Measurements from ENCODE around the gene PTPN11. TPM values are rescaled to one million over a fixed set of nuclear protein-coding genes. Genes with fewer than 3 reads are reported as not detected.

The PTPN11 gene
- total and polyA plus RNA-seq, 2 of the 8 experiments (the other 6 are each of a cell fraction or from before 2014, with no cell fraction given): 28.3 to 133 TPM

- TF ChIP-seq HDAC2 (IDR thresholded peaks at IDR 0.05; ENCODE audit: borderline replicate concordance in 1 of 2, low read depth in 2 of 2, low read length in 2 of 2): no peak
- TF ChIP-seq BACH1 (IDR thresholded peaks at IDR 0.05; ENCODE audit: low read length): 0 out of 2 replicates have a peak, but pooled peaks have one; percentile 15
- no peak for TF ChIP-seq ASH2L (IDR thresholded peaks at IDR 0.05; ENCODE audit: low read length)
- no peak for TF ChIP-seq POLR2AphosphoS5 (IDR thresholded peaks at IDR 0.05; ENCODE audit: low read depth, low read length)
- TF ChIP-seq CHD2 (IDR thresholded peaks at IDR 0.05; ENCODE audit: low read length): no peak
- no peak for TF ChIP-seq CEBPB (IDR thresholded peaks at IDR 0.05; ENCODE audit: low read depth, low read length)
- no peak for TF ChIP-seq HDAC6 (IDR thresholded peaks at IDR 0.05; ENCODE audit: low read depth, low read length)
- no peak for TF ChIP-seq JUND (IDR thresholded peaks at IDR 0.05; ENCODE audit: low read length)
- no peak for TF ChIP-seq FOSL1 (IDR thresholded peaks at IDR 0.05; ENCODE audit: insufficient read depth, low read depth, low read length)
- TF ChIP-seq SUZ12 (IDR thresholded peaks at IDR 0.05; ENCODE audit: low read length): no peak
- TF ChIP-seq CTCF (IDR thresholded peaks at IDR 0.05; ENCODE audit: control extremely low read depth in 1 of 3, insufficient read depth in 1 of 3, low read depth in 1 of 3, low read length in 3 of 3): peak in 2 of 3 experiments; percentile 0 to 24; a peak in 1 of 4 replicates
- no peak for TF ChIP-seq CBX5 (IDR thresholded peaks at IDR 0.05; ENCODE audit: low read depth, low read length)
- TF ChIP-seq BRCA1 (IDR thresholded peaks at IDR 0.05; ENCODE audit: low read depth, low read length): no peak
- TF ChIP-seq POU5F1 (IDR thresholded peaks at IDR 0.05; ENCODE audit: low read depth, low read length): no peak
- no peak for TF ChIP-seq BCL11A (IDR thresholded peaks at IDR 0.05; ENCODE audit: low read depth in 2 of 2, low read length in 2 of 2)
- no peak for TF ChIP-seq CREB1 (IDR thresholded peaks at IDR 0.05)
- peak; percentile 60; the same call in 1 of the 2 replicates for TF ChIP-seq RFX5 (IDR thresholded peaks at IDR 0.05; ENCODE audit: borderline replicate concordance, low read depth, low read length)
- no peak for TF ChIP-seq KDM1A (IDR thresholded peaks at IDR 0.05; ENCODE audit: borderline replicate concordance, low read length)
- TF ChIP-seq EP300 (IDR thresholded peaks at IDR 0.05; ENCODE audit: borderline replicate concordance in 1 of 2, low read depth in 2 of 2, low read length in 2 of 2): no peak
- no peak for TF ChIP-seq GABPA (IDR thresholded peaks at IDR 0.05; ENCODE audit: borderline replicate concordance, insufficient read depth, low read length)
- TF ChIP-seq PHF8 (conservative IDR thresholded peaks at IDR 0.05; ENCODE audit: low read depth, low read length): no peak
- TF ChIP-seq TCF12 (IDR thresholded peaks at IDR 0.05; ENCODE audit: low read depth, low read length): no peak
- TF ChIP-seq NRF1 (IDR thresholded peaks at IDR 0.05; ENCODE audit: low read depth, low read length): no peak
- no peak for TF ChIP-seq POLR2A (IDR thresholded peaks at IDR 0.05; ENCODE audit: control extremely low read depth in 1 of 2, low read depth in 2 of 2, low read length in 2 of 2)
Measured at GRCh38 chr12:112537710-112538396, 119.1 kb downstream of the PTPN11 start (continued).
